HL-60 (cell line): ENCODE results near the gene ROR1.

Experiments
- POLR2AphosphoS5 ChIP-seq: IDR thresholded peaks from 2 replicates; pipeline ENCODE4 v1.6.1; 2012; ENCODE audit warnings: low read depth
- TF ChIP-seq, protein P1 (sequence below): IDR thresholded peaks from one replicate; pipeline ENCODE4 v1.5.1; 2011; ENCODE audit warnings: low read length, control low read depth, inconsistent platforms; ENCODE audit not compliant: insufficient read depth

DNA sequence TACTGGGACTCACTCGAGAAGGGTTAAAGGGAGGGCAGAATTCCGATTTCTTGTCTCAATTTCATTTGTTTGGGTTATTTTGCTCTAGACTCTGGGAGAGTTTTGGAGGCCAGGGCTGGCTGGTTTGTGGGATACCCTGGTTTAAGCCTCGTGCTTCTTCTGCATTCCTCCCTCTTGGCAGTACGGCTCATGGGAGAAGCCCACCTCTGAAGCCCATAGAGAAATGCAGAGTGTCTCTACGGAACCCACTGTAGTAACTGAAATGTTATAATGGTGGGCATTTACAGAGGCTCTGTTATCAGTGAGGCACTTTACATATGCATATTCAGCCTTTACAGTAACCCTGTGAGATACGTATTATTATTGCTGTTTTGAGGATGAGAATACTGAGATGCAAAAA is 43.9 kb downstream of the ROR1 start:
- TF ChIP-seq, protein P1, sequence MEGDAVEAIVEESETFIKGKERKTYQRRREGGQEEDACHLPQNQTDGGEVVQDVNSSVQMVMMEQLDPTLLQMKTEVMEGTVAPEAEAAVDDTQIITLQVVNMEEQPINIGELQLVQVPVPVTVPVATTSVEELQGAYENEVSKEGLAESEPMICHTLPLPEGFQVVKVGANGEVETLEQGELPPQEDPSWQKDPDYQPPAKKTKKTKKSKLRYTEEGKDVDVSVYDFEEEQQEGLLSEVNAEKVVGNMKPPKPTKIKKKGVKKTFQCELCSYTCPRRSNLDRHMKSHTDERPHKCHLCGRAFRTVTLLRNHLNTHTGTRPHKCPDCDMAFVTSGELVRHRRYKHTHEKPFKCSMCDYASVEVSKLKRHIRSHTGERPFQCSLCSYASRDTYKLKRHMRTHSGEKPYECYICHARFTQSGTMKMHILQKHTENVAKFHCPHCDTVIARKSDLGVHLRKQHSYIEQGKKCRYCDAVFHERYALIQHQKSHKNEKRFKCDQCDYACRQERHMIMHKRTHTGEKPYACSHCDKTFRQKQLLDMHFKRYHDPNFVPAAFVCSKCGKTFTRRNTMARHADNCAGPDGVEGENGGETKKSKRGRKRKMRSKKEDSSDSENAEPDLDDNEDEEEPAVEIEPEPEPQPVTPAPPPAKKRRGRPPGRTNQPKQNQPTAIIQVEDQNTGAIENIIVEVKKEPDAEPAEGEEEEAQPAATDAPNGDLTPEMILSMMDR: no peak
- TF ChIP-seq POLR2AphosphoS5: no peak
